GM21526 (cell line): Measurements from ENCODE around the gene ACSL3.
"Not testable (repeated sequence)": the region's sequence is repeated elsewhere in the genome, so short reads cannot be mapped to it uniquely, and the experiment has no call there.

Experiments
- ATAC-seq: cut with Tn5 transposase; IDR thresholded peaks from one replicate; pipeline ENCODE4 v1.9.1; 2021; ENCODE audit warnings: moderate library complexity; ENCODE audit not compliant: unreplicated experiment, low FRiP score

The ACSL3 gene

GRCh38 chr2:222963641-222964040 is 102.8 kb downstream of the ACSL3 start:
- ATAC-seq: no peak

- no peak for ATAC-seq
These were observed 103.7 kb downstream of the ACSL3 start for GRCh38 chr2:222964376-222965031.

- no peak for ATAC-seq
These were observed 104.7 kb downstream of the ACSL3 start for GRCh38 chr2:222965555-222965954.

- no peak for ATAC-seq
These were observed 107.8 kb downstream of the ACSL3 start for GRCh38 chr2:222968550-222969155.

- no peak for ATAC-seq
These were observed 108.7 kb downstream of the ACSL3 start for GRCh38 chr2:222969491-222969890.

- ATAC-seq: no peak
These were observed 111.6 kb downstream of the ACSL3 start for GRCh38 chr2:222972420-222972819.

- ATAC-seq: no peak
These were observed 112.4 kb downstream of the ACSL3 start for GRCh38 chr2:222973237-222973636.

GRCh38 chr2:222973733-222974132 is 112.9 kb downstream of the ACSL3 start:
- ATAC-seq: no peak

GRCh38 chr2:222976521-222977061 is 115.8 kb downstream of the ACSL3 start:
- no peak for ATAC-seq

GRCh38 chr2:222977121-222977520 is 116.3 kb downstream of the ACSL3 start:
- ATAC-seq: no peak

GRCh38 chr2:222978850-222979249 is 118.0 kb downstream of the ACSL3 start:
- ATAC-seq: no peak

- ATAC-seq: no peak
These were observed 118.6 kb downstream of the ACSL3 start for GRCh38 chr2:222979484-222979883.

GRCh38 chr2:222982010-222982908 is 121.4 kb downstream of the ACSL3 start:
- ATAC-seq: no peak

- ATAC-seq: no peak
These were observed 122.1 kb downstream of the ACSL3 start for GRCh38 chr2:222982909-222983265.

- no peak for ATAC-seq
These were observed 124.1 kb downstream of the ACSL3 start for GRCh38 chr2:222984908-222985307.

- ATAC-seq: no peak
These were observed 128.6 kb downstream of the ACSL3 start for GRCh38 chr2:222989431-222989830.

GRCh38 chr2:222990206-222990605 is 129.4 kb downstream of the ACSL3 start:
- not testable (repeated sequence) for ATAC-seq

- no peak for ATAC-seq
These were observed 131.3 kb downstream of the ACSL3 start for GRCh38 chr2:222992137-222992536.
